Measurements from ENCODE around the gene TMLHE.

GRCh38 chrX:155441097-155441496 lies 171.7 kb downstream of the TMLHE start:
- no peak for TF ChIP-seq CTCF (conservative IDR thresholded peaks at IDR 0.05; ENCODE audit: low read length)
- TF ChIP-seq EZH2phosphoT487 (IDR thresholded peaks at IDR 0.05; ENCODE audit: borderline replicate concordance): no peak
